ENCODE results near the gene KLF9.

Gene KLF9

GRCh38 chr9:70421272-70422180 is 7.1 kb upstream of the KLF9 start:
- DNase-seq (ENCODE audit: insufficient read length) (no peak), FAIRE-seq (no peak)
- TF ChIP-seq POLR2AphosphoS5 (IDR thresholded peaks at IDR 0.05; ENCODE audit: low read depth, low read length), result no peak
- TF ChIP-seq POLR2A (IDR thresholded peaks at IDR 0.05; ENCODE audit: low read depth, low read length), result no peak
- no peak for TF ChIP-seq TAF1 (IDR thresholded peaks at IDR 0.05; ENCODE audit: borderline replicate concordance, low read depth, low read length)

GRCh38 chr9:70420441-70421271 is 6.2 kb upstream of the KLF9 start:
- DNase-seq (ENCODE audit: insufficient read length) (peak; percentile 16), FAIRE-seq (no peak)
- TF ChIP-seq TAF1 (IDR thresholded peaks at IDR 0.05; ENCODE audit: borderline replicate concordance, low read depth, low read length), result no peak
- TF ChIP-seq POLR2A (IDR thresholded peaks at IDR 0.05; ENCODE audit: low read depth, low read length), result no peak
- no peak for TF ChIP-seq POLR2AphosphoS5 (IDR thresholded peaks at IDR 0.05; ENCODE audit: low read depth, low read length)

GRCh38 chr9:70419556-70420440 is 5.3 kb upstream of the KLF9 start:
- FAIRE-seq (no peak), DNase-seq (ENCODE audit: insufficient read length) (peak; percentile 49)
- TF ChIP-seq TAF1 (IDR thresholded peaks at IDR 0.05; ENCODE audit: borderline replicate concordance, low read depth, low read length) (no peak), POLR2AphosphoS5 (IDR thresholded peaks at IDR 0.05; ENCODE audit: low read depth, low read length) (no peak)

GRCh38 chr9:70418822-70419555 is 4.5 kb upstream of the KLF9 start:
- FAIRE-seq (peak; percentile 65), DNase-seq (ENCODE audit: insufficient read length) (peak; percentile 68)
- no peak for TF ChIP-seq POLR2A (IDR thresholded peaks at IDR 0.05; ENCODE audit: low read depth, low read length)
- TF ChIP-seq POLR2AphosphoS5 (IDR thresholded peaks at IDR 0.05; ENCODE audit: low read depth, low read length), result no peak
- no peak for TF ChIP-seq TAF1 (IDR thresholded peaks at IDR 0.05; ENCODE audit: borderline replicate concordance, low read depth, low read length)

- TF ChIP-seq POLR2A (IDR thresholded peaks at IDR 0.05; ENCODE audit: low read depth, low read length) (no peak), TAF1 (IDR thresholded peaks at IDR 0.05; ENCODE audit: borderline replicate concordance, low read depth, low read length) (no peak), POLR2AphosphoS5 (IDR thresholded peaks at IDR 0.05; ENCODE audit: low read depth, low read length) (no peak)
- DNase-seq (ENCODE audit: insufficient read length) (no peak), FAIRE-seq (no peak)
Measured at GRCh38 chr9:70415476-70415875, 1.0 kb upstream of the KLF9 start.

GRCh38 chr9:70415041-70415440 is 584 bp upstream of the KLF9 start:
- DNase-seq (ENCODE audit: insufficient read length) (no peak), FAIRE-seq (no peak)
- TF ChIP-seq POLR2A (IDR thresholded peaks at IDR 0.05; ENCODE audit: low read depth, low read length) (no peak), TAF1 (IDR thresholded peaks at IDR 0.05; ENCODE audit: borderline replicate concordance, low read depth, low read length) (no peak), POLR2AphosphoS5 (IDR thresholded peaks at IDR 0.05; ENCODE audit: low read depth, low read length) (no peak)

- TF ChIP-seq POLR2AphosphoS5 (IDR thresholded peaks at IDR 0.05; ENCODE audit: low read depth, low read length) (no peak), POLR2A (IDR thresholded peaks at IDR 0.05; ENCODE audit: low read depth, low read length) (no peak), TAF1 (IDR thresholded peaks at IDR 0.05; ENCODE audit: borderline replicate concordance, low read depth, low read length) (no peak)
- peak; percentile 40 for DNase-seq (ENCODE audit: insufficient read length)
- FAIRE-seq, result no peak
Measured at GRCh38 chr9:70413464-70413798, 1.0 kb downstream of the KLF9 start.

- DNase-seq (ENCODE audit: insufficient read length) (peak; percentile 22), FAIRE-seq (peak; percentile 5)
- TF ChIP-seq POLR2AphosphoS5 (IDR thresholded peaks at IDR 0.05; ENCODE audit: low read depth, low read length) (no peak), TAF1 (IDR thresholded peaks at IDR 0.05; ENCODE audit: borderline replicate concordance, low read depth, low read length) (no peak), POLR2A (IDR thresholded peaks at IDR 0.05; ENCODE audit: low read depth, low read length) (no peak)
Measured at GRCh38 chr9:70412832-70413463, 1.5 kb downstream of the KLF9 start.

- TF ChIP-seq POLR2AphosphoS5 (IDR thresholded peaks at IDR 0.05; ENCODE audit: low read depth, low read length) (no peak), POLR2A (IDR thresholded peaks at IDR 0.05; ENCODE audit: low read depth, low read length) (no peak), TAF1 (IDR thresholded peaks at IDR 0.05; ENCODE audit: borderline replicate concordance, low read depth, low read length) (no peak)
- FAIRE-seq (no peak), DNase-seq (ENCODE audit: insufficient read length) (peak; percentile 33)
Measured at GRCh38 chr9:70411930-70412831, 2.3 kb downstream of the KLF9 start.

Measured in GM12892 (cell line).